NOMO-1 treated with DMSO at 0.1 percent for 48 hours (cell line): ENCODE data around the gene NRP1.

ENCODE experiments used
- DNase-seq: peaks from one replicate; lab custom pipeline; 2025; ENCODE audit not compliant: unreplicated experiment; lab: John Stamatoyannopoulos, UW

The NRP1 gene

GRCh38 chr10:33192190-33192589 lies 142.3 kb downstream of the NRP1 start:
- no peak for DNase-seq

DNA sequence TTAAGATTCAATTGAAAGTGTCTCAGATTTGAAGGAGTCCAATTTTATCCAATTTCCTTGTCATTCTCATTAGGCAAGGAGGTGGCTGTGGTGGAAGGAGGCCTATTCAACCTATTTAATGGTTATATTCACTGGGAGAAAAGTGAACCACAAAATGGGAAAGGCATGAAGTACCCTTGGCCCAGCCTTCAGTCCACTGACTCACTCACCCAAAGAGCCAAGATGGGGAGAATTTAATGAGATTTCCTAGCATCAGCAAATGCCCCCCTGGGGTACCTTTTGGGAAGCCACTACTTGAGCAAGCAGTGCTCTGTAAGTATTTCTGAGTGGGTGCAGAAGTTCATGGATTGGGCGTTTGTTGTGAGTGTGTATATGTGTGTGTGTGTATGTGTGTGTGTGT lies 144.1 kb downstream of the NRP1 start:
- no peak for DNase-seq

DNA sequence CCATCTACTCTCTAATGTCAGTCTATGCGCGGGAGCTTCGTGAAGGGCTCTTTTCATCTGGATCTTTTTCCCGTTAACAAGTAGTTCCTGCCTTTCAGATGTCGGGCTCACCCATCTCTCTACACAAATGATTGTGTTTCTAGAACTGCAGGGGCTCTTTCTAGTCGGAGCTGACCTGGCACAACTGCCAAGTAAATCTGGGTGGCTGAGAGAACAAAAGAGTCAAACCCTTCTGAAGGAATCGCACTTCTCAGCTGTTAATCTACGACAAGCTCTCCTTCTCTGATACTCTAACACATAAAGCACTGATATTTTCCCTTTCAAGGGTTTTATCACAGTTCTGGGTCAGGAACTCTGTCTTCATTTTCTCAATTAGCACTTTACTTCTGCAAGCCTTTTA lies 144.7 kb downstream of the NRP1 start:
- DNase-seq: no peak

- no peak for DNase-seq
These were observed 145.1 kb downstream of the NRP1 start for GRCh38 chr10:33189363-33189762.

GRCh38 chr10:33187427-33187999 lies 147.0 kb downstream of the NRP1 start:
- no peak for DNase-seq

- DNase-seq: no peak
These were observed 148.3 kb downstream of the NRP1 start for GRCh38 chr10:33186150-33186549.

GRCh38 chr10:33183655-33184054 lies 150.8 kb downstream of the NRP1 start:
- no peak for DNase-seq

DNA sequence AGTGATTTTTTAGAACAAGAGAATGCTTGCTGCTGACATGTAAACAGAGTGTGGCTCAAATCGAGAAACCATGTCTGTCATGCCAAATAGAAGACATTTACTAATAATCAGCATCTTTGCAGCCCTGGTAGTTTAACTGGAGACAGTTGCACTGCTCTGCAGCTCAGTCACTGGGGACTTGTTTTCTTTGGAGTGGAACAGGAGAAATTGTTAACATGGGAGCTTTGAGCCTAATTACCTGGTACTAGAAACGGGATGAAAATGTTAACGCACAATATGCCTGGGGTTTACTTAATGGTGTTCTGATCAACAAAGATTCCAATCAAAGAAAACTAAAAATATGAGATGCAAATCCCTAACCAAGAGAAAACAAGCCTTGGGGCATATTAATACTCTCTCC lies 153.5 kb downstream of the NRP1 start:
- no peak for DNase-seq

- no peak for DNase-seq
These were observed 154.1 kb downstream of the NRP1 start for GRCh38 chr10:33180390-33180789.

- no peak for DNase-seq
These were observed 155.4 kb downstream of the NRP1 start for GRCh38 chr10:33179067-33179466.

GRCh38 chr10:33178026-33178755 lies 156.3 kb downstream of the NRP1 start:
- no peak for DNase-seq

GRCh38 chr10:33176688-33177087 lies 157.8 kb downstream of the NRP1 start:
- DNase-seq: no peak

DNA sequence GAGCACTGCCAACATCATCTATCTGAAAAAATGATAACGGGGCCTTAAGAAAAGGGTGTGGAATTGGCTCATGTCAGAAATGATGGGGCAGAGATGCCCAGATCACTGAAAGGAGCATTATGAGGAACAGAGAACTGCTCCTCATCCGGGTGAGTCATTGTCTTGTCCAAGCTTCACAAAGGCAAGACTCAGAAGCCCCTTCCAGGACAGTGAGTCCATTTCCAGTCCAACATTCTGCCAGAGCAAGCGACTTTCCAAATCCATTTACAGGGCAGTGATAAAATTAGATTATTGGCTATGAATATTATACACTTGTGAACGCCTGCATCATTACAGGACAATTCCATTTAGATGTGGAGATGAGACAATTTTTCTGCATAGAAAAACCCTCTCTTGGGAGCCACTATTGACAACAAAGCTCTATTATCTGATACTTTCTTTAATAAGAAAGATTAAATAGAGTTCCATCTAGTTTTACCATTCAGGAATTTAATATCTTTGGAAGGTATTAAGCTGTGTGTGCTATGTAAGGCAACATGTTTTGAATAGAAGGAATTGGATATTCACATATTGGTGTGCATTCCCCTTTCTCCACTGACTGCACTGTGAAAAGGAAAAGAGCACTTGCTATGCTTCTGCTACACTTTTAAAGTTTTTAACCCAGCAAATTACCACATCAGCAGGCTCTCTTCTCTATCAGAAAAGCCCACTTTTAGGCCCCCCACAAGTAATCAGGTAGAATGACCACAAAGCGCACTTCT lies 159.6 kb downstream of the NRP1 start:
- no peak for DNase-seq

GRCh38 chr10:33165911-33166310 lies 168.6 kb downstream of the NRP1 start:
- no peak for DNase-seq

DNA sequence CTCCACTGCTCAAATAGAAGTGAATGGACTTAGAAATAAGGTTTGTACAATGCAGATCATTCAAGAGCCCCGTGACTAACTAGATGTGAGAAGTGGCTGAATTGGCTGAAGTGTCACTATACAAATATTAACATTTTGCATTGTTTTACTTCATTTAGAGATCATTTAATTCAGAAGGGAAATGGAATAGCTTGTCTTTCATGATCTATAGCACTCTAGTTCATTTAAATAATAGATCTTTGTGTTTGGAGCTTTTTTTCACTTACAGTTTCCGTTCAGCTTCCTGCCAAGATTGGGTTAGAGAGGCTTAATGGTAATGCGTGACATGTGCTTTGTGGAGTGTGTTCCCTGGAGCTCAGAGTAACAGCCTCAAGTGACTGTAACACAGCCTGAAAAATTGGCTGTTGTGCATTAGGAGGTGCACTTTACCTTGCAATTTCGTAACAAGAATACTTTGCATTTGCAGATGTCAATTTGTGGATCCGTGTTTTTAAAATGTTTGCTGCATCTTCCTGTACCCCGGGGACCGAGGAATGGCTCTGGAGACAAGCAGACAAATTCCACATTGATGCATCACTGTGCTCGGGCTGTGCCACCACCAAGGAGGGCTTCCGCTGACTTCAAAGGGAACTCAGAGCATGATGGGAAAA lies 170.3 kb downstream of the NRP1 start:
- no peak for DNase-seq

GRCh38 chr10:33162248-33162575 lies 172.3 kb downstream of the NRP1 start:
- DNase-seq: no peak

DNA sequence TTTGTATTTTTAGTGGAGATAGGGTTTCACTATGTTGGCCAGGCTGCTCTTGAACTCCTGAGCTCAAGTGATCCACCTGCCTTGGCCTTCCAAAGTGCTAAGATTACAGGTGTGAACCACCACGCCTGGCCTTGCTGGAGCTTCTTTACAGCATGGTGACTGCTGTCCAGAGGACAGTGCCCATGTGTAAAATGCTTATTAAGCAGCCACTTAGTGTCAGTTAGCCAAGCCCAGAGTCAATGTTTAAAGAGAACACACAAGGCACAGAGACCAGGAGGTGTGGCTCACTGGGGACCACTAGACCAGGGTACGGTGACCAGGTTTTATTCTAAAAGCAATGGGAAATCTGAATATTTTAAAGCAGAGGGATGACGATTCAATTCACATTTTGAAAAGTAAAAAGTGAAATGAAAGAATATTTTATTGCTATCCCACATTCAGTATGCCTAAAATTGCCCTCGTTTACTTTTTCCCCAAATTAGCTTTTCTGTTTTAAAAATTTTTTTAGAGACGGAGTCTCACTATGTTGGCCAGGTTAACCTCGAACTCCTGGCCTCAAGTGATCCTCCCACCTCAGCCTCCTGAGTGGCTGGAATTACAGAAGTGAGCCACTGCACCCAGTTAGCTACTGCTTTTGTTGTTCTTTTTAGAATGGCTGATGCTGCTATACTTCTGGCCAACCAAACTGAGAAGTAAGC lies 172.8 kb downstream of the NRP1 start:
- DNase-seq: no peak

DNA sequence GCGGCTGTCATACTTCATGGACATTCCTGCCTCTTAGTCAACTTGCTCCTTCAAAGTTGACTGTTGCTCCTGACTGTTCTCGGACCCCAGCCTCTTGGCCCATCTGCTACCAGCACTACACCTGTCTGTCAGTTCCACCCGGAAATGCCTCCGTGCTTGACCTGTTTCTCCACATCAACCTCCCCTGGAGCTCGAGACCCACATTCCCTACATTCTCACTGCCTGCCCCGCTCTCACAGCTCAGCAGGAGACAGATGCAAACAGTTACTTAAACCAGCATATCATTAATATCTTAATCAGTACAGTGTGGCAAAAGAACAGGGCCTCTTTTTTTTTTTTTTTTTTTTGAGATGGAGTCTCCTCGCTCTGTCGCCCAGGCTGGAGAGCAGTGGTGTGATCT lies 174.3 kb downstream of the NRP1 start:
- no peak for DNase-seq

GRCh38 chr10:33157103-33157502 lies 177.4 kb downstream of the NRP1 start:
- peak; percentile 43 for DNase-seq

DNA sequence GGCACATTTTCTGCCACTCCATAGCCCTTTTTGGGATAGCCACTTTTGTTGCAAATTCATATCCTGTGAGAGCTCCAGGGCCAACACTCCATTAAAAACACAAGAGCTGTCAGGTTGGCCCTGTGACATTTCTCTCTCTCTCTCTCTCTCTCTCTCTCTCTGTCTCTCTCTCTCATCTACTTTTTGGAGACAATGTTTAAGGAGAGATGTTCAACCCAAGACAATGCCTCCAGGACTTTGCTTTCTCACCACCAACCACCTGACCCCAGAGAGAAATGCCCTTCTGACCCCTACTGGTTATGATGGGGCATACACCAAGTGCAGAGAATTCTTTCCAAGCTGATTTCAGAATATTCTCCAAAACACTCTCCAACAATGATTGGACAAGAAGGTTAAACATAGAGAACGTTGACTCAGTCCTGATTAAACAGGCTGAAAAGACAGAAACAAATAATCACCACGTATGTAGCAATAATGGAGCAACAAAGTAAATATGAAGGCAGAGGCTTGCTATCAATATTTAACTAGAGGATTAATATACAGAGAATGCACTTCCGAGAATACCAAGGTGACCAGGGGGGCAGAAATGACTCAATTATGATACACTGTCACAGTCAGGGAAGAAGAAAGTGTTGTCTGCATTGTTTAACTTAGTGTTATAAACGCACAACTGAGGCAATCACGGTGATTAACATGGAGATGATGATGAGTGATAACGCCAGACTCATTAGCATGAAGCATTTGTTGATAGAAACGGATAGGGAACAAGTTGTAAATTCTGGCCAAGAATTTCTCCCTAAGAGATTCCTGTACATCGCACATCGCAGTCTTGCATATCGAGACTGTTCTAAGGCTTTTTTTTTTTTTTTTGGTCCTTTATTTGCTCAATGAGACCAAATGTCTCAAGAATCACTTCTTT lies 178.5 kb downstream of the NRP1 start:
- DNase-seq: peak; percentile 33
